ENCODE data around the gene CD2AP.
"Not testable (repeated sequence)": the region's sequence is repeated elsewhere in the genome, so short reads cannot be mapped to it uniquely, and the experiment has no call there.

Gene CD2AP

GRCh38 chr6:47477497-47478232 lies at the start of gene CD2AP:
Gene CD2AP (plus strand): TSS chr6:47477789. CDS start chr6:47478245, 456 bp downstream.
- peak; percentile 88 for DNase-seq (ENCODE audit: low spot score)

GRCh38 chr6:47428288-47428687 lies 49.3 kb upstream of the CD2AP start:
- DNase-seq (ENCODE audit: low spot score), result no peak

GRCh38 chr6:47428746-47429664 lies 48.6 kb upstream of the CD2AP start:
- DNase-seq (ENCODE audit: low spot score), result no peak

GRCh38 chr6:47434372-47435253 lies 43.0 kb upstream of the CD2AP start:
- DNase-seq (ENCODE audit: low spot score), result no peak

- no peak for DNase-seq (ENCODE audit: low spot score)
These were observed 42.4 kb upstream of the CD2AP start for GRCh38 chr6:47435254-47435612.

GRCh38 chr6:47437592-47437991 lies 40.0 kb upstream of the CD2AP start:
- DNase-seq (ENCODE audit: low spot score), result no peak

GRCh38 chr6:47438481-47439347 lies 38.9 kb upstream of the CD2AP start:
- no peak for DNase-seq (ENCODE audit: low spot score)

GRCh38 chr6:47439348-47439668 lies 38.3 kb upstream of the CD2AP start:
- DNase-seq (ENCODE audit: low spot score), result no peak

GRCh38 chr6:47440719-47441118 lies 36.9 kb upstream of the CD2AP start:
- DNase-seq (ENCODE audit: low spot score), result no peak

GRCh38 chr6:47444964-47445363 lies 32.6 kb upstream of the CD2AP start:
- DNase-seq (ENCODE audit: low spot score), result not testable (repeated sequence)

GRCh38 chr6:47446669-47447330 lies 30.8 kb upstream of the CD2AP start:
- DNase-seq (ENCODE audit: low spot score), result no peak

GRCh38 chr6:47447722-47448121 lies 29.9 kb upstream of the CD2AP start:
- no peak for DNase-seq (ENCODE audit: low spot score)

- DNase-seq (ENCODE audit: low spot score), result no peak
These were observed 26.4 kb upstream of the CD2AP start for GRCh38 chr6:47451162-47451561.

GRCh38 chr6:47452899-47453298 lies 24.7 kb upstream of the CD2AP start:
- DNase-seq (ENCODE audit: low spot score), result no peak

GRCh38 chr6:47453372-47453936 lies 24.1 kb upstream of the CD2AP start:
- DNase-seq (ENCODE audit: low spot score), result no peak

- DNase-seq (ENCODE audit: low spot score), result no peak
These were observed 22.7 kb upstream of the CD2AP start for GRCh38 chr6:47454713-47455396.

GRCh38 chr6:47455533-47456209 lies 21.9 kb upstream of the CD2AP start:
- DNase-seq (ENCODE audit: low spot score), result peak; percentile 34

- DNase-seq (ENCODE audit: low spot score), result no peak
These were observed 21.0 kb upstream of the CD2AP start for GRCh38 chr6:47456536-47456975.

- DNase-seq (ENCODE audit: low spot score), result no peak
These were observed 20.2 kb upstream of the CD2AP start for GRCh38 chr6:47457370-47457769.
